SK-N-SH treated with all-trans-retinoic acid at 6 μM for 48 hours (cell line): ENCODE results near the gene FGD3.

Experiments
- GLIS3 ChIP-seq: fragments of 250-450 bp; sonication (Bioruptor Pico); IDR thresholded peaks from 2 replicates; pipeline ENCODE4 v1.5.0; 2020; ENCODE audit warnings: mild to moderate bottlenecking, moderate library complexity
- OSR1 ChIP-seq: fragments of 250-450 bp; sonication (Bioruptor Pico); IDR thresholded peaks from 2 replicates; pipeline ENCODE4 v1.8.0; 2022; ENCODE audit warnings: moderate library complexity, mild to moderate bottlenecking, inconsistent platforms
- PATZ1 ChIP-seq: fragments of 250-450 bp; sonication (Bioruptor Pico); IDR thresholded peaks from 2 replicates; pipeline ENCODE4 v1.8.0; 2020; ENCODE audit warnings: mild to moderate bottlenecking, moderate library complexity, borderline replicate concordance
- RARB ChIP-seq: fragments of 250-450 bp; sonication (Bioruptor Pico); IDR thresholded peaks from 2 replicates; pipeline ENCODE4 v1.8.0; 2021; ENCODE audit warnings: mild to moderate bottlenecking, moderate library complexity
- ZFP30 ChIP-seq: fragments of 450-650 bp; formaldehyde crosslinking; IDR thresholded peaks from 2 replicates; pipeline ENCODE4 v1.5.0; 2022; ENCODE audit warnings: mild to moderate bottlenecking, moderate library complexity
- TF ChIP-seq, protein P1 (sequence below): fragments of 250-450 bp; sonication (Bioruptor Pico); IDR thresholded peaks from 2 replicates; pipeline ENCODE4 v1.8.0; 2021; ENCODE audit warnings: low read depth, mild to moderate bottlenecking, moderate library complexity, borderline replicate concordance

DNA sequence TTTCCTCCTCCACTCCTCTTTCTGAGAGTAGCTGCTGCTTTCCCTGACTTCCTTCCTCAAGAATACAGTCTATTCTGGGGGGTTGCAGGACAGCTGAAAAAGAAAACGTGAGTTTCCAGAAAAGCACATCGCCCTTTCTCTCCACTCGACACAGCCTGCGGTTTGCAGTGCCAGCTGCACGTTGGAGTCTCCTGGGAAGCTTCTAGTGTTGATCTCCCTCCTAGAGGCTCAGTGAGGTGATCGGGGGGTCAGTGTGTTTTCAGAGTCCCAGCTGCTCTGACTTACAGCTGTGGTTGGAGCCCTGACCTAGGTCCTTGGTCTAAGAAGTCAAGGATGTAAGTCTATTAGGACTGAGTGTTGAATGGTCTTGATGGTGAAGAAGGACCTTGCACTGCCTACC is 86.2 kb downstream of the FGD3 start:
- TF ChIP-seq RARB (CRISPR knock-in tag), result no peak
- TF ChIP-seq ZFP30 (CRISPR knock-in tag), result no peak
- no peak for TF ChIP-seq GLIS3 (CRISPR knock-in tag)
- TF ChIP-seq OSR1 (CRISPR knock-in tag), result no peak
- TF ChIP-seq, protein P1, sequence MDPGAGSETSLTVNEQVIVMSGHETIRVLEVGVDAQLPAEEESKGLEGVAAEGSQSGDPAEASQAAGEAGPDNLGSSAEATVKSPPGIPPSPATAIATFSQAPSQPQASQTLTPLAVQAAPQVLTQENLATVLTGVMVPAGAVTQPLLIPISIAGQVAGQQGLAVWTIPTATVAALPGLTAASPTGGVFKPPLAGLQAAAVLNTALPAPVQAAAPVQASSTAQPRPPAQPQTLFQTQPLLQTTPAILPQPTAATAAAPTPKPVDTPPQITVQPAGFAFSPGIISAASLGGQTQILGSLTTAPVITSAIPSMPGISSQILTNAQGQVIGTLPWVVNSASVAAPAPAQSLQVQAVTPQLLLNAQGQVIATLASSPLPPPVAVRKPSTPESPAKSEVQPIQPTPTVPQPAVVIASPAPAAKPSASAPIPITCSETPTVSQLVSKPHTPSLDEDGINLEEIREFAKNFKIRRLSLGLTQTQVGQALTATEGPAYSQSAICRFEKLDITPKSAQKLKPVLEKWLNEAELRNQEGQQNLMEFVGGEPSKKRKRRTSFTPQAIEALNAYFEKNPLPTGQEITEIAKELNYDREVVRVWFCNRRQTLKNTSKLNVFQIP (CRISPR knock-in tag), result no peak
- no peak for TF ChIP-seq PATZ1
